Esophagus muscularis mucosa (tissue), 2 donors: ENCODE measurements around the gene MCAM.

ENCODE experiments used
- POLR2A ChIP-seq: fragments of 450-650 bp; IDR thresholded peaks from one replicate; pipeline ENCODE4 v1.6.1; 2017; ENCODE audit warnings: antibody characterized with exemption, moderate library complexity, mild to moderate bottlenecking, low read depth
- POLR2AphosphoS5 ChIP-seq, 2 donors: sonication (generic); formaldehyde crosslinking; IDR thresholded peaks; one replicate each; pipeline ENCODE4 v1.6.1; 2017; ENCODE audit warnings: antibody characterized with exemption in 2 of 2

DNA sequence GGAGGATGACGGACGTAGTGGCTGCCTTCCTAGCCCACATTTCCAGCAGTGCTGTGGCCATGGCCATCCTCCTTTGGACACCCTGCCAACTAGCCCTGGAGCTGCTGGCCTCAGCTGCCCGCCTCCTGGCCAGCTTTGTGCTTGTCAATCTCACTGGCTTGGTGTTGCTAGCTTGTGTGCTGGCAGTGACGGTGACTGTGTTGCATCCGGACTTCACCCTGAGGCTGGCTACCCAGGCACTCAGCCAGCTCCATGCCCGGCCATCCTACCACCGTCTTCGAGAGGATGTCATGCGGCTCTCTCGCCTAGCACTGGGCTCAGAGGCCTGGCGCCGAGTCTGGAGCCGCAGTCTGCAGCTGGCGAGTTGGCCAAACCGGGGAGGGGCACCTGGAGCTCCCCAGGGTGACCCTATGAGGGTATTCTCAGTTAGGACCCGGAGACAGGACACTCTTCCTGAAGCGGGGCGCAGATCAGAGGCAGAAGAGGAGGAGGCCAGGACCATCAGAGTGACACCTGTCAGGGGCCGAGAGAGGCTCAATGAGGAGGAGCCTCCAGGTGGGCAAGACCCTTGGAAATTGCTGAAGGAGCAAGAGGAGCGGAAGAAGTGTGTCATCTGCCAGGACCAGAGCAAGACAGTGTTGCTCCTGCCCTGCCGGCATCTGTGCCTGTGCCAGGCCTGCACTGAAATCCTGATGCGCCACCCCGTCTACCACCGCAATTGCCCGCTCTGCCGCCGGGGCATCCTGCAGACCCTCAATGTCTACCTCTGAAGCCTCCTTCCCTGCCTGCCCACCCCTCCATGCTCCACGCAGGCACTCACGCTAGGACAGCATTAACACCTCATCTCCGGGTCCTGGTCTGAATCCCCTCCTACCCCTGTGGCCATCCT is 19.0 kb upstream of the MCAM start:
- no peak for TF ChIP-seq POLR2A
- no peak for TF ChIP-seq POLR2AphosphoS5 (IDR thresholded peaks at IDR 0.05)
